Measurements from ENCODE around the gene GNAZ. TPM values are rescaled to one million over a fixed set of nuclear protein-coding genes. Genes with fewer than 3 reads are reported as not detected.

Gene GNAZ
- total RNA-seq, 1 donor from 2014 or later = under 0.01 TPM

GRCh38 chr22:23150762-23151161, 80.4 kb downstream of the GNAZ start:
- Histone ChIP-seq H3K4me3 (ENCODE audit: low read depth, low read length) (no peak overlapping the region), H3K27me3 (ENCODE audit: control insufficient read depth, insufficient read depth, low read length) (no peaks in the 10 kb centered on the region), H3K36me3 (ENCODE audit: control insufficient read depth, insufficient read depth, low read length) (no peaks in the 10 kb centered on the region)
- no peak for FAIRE-seq
- TF ChIP-seq CTCF (IDR thresholded peaks at IDR 0.05; ENCODE audit: insufficient read depth, low read length, severe bottlenecking) = no peak
- no peak for DNase-seq (ENCODE audit: low read depth)

GRCh38 chr22:23151827-23152226, 81.5 kb downstream of the GNAZ start:
- Histone ChIP-seq H3K36me3 (ENCODE audit: control insufficient read depth, insufficient read depth, low read length) (no peaks in the 10 kb centered on the region), H3K4me3 (ENCODE audit: low read depth, low read length) (no peak overlapping the region), H3K27me3 (ENCODE audit: control insufficient read depth, insufficient read depth, low read length) (no peaks in the 10 kb centered on the region)
- FAIRE-seq (no peak), DNase-seq (ENCODE audit: low read depth) (no peak)
- no peak for TF ChIP-seq CTCF (IDR thresholded peaks at IDR 0.05; ENCODE audit: insufficient read depth, low read length, severe bottlenecking)

GRCh38 chr22:23152238-23153114, 82.2 kb downstream of the GNAZ start:
- no peak for TF ChIP-seq CTCF (IDR thresholded peaks at IDR 0.05; ENCODE audit: insufficient read depth, low read length, severe bottlenecking)
- no peak overlapping the region for H3K4me3 ChIP-seq (ENCODE audit: low read depth, low read length)
- no peak for FAIRE-seq

GRCh38 chr22:23153994-23154393, 83.7 kb downstream of the GNAZ start:
- Histone ChIP-seq H3K36me3 (ENCODE audit: control insufficient read depth, insufficient read depth, low read length) (no peaks in the 10 kb centered on the region), H3K27me3 (ENCODE audit: control insufficient read depth, insufficient read depth, low read length) (no peaks in the 10 kb centered on the region), H3K4me3 (ENCODE audit: low read depth, low read length) (no peak overlapping the region)
- TF ChIP-seq CTCF (IDR thresholded peaks at IDR 0.05; ENCODE audit: insufficient read depth, low read length, severe bottlenecking) = no peak
- FAIRE-seq = no peak
- DNase-seq (ENCODE audit: low read depth) = no peak

More at GRCh38 chr22:23152238-23153114, 82.2 kb downstream of the GNAZ start:
- Histone ChIP-seq H3K36me3 (ENCODE audit: control insufficient read depth, insufficient read depth, low read length) (no peaks in the 10 kb centered on the region), H3K27me3 (ENCODE audit: control insufficient read depth, insufficient read depth, low read length) (no peaks in the 10 kb centered on the region)
- no peak for DNase-seq (ENCODE audit: low read depth)

- TF ChIP-seq CTCF (IDR thresholded peaks at IDR 0.05; ENCODE audit: insufficient read depth, low read length, severe bottlenecking) = no peak
- no peak for DNase-seq (ENCODE audit: low read depth)
- Histone ChIP-seq H3K4me3 (ENCODE audit: low read depth, low read length) (no peak overlapping the region), H3K36me3 (ENCODE audit: control insufficient read depth, insufficient read depth, low read length) (no peaks in the 10 kb centered on the region), H3K27me3 (ENCODE audit: control insufficient read depth, insufficient read depth, low read length) (no peaks in the 10 kb centered on the region)
- no peak for FAIRE-seq
Measured at GRCh38 chr22:23154461-23154860, 84.1 kb downstream of the GNAZ start.
